ENCODE measurements around the gene CASP9.

DNA sequence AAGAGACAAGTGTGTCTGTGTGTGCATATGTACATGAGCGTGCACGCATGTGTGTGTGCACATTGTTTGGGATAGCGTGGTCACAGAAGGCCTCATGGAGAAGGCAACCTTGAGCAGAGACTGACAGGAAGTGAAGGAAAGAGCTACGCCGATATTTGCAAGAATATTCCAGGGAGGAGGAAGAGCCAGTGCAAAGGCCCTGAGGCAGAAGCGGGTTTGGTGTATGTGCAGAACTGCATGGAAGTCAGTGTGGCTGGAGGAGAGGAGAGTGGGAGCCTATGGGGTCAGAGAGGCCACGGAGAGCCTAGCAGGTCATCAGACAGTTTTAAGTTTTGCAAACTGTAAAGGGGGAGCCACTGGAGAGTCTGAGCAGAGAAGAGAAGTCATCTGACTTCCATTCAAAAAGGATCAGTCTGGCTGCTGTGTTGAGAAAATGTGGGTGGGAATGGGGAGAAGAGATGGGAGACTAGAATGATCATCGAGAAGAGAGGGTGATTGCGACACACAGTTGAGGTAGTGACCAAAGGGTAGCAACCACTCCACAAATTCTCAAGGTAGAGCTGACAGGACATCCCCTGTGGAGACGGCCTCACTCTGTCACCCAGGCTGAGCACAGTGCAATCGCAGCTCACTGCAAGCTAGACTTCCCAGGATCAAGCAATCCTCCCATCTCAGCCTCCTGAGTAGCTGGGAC, 44.2 kb downstream of the CASP9 start:
- TF ChIP-seq, protein P1, sequence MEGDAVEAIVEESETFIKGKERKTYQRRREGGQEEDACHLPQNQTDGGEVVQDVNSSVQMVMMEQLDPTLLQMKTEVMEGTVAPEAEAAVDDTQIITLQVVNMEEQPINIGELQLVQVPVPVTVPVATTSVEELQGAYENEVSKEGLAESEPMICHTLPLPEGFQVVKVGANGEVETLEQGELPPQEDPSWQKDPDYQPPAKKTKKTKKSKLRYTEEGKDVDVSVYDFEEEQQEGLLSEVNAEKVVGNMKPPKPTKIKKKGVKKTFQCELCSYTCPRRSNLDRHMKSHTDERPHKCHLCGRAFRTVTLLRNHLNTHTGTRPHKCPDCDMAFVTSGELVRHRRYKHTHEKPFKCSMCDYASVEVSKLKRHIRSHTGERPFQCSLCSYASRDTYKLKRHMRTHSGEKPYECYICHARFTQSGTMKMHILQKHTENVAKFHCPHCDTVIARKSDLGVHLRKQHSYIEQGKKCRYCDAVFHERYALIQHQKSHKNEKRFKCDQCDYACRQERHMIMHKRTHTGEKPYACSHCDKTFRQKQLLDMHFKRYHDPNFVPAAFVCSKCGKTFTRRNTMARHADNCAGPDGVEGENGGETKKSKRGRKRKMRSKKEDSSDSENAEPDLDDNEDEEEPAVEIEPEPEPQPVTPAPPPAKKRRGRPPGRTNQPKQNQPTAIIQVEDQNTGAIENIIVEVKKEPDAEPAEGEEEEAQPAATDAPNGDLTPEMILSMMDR (conservative IDR thresholded peaks at IDR 0.05 in 1 of 2, IDR thresholded peaks at IDR 0.05 in 1 of 2; ENCODE audit: extremely low read depth in 1 of 2, insufficient read depth in 1 of 2, low read depth in 1 of 2, low read length in 2 of 2), result no peak
- TF ChIP-seq EZH2 (IDR thresholded peaks at IDR 0.05; ENCODE audit: borderline replicate concordance, low read length), result no peak

All from mammary epithelial cell (primary cell).